A549 treated with CORT108297 at 1 μM for 4 hours (cell line): ENCODE measurements around the gene ULBP2. TPM values are rescaled to one million over a fixed set of nuclear protein-coding genes. Genes with fewer than 3 reads are reported as not detected.

Experiments
- total RNA-seq: library from RNA; stranded (reverse); fragments of 200-300 nt; extraction: Qiagen RNA extraction; gene quantifications from 5 replicates; pipeline ENCODE4 v1.2.3, GENCODE V29; 2022

Gene ULBP2, protein sequence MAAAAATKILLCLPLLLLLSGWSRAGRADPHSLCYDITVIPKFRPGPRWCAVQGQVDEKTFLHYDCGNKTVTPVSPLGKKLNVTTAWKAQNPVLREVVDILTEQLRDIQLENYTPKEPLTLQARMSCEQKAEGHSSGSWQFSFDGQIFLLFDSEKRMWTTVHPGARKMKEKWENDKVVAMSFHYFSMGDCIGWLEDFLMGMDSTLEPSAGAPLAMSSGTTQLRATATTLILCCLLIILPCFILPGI
- total RNA-seq: 3.2 to 4.1 TPM (median 3.9 TPM) in 5 replicates

DNA sequence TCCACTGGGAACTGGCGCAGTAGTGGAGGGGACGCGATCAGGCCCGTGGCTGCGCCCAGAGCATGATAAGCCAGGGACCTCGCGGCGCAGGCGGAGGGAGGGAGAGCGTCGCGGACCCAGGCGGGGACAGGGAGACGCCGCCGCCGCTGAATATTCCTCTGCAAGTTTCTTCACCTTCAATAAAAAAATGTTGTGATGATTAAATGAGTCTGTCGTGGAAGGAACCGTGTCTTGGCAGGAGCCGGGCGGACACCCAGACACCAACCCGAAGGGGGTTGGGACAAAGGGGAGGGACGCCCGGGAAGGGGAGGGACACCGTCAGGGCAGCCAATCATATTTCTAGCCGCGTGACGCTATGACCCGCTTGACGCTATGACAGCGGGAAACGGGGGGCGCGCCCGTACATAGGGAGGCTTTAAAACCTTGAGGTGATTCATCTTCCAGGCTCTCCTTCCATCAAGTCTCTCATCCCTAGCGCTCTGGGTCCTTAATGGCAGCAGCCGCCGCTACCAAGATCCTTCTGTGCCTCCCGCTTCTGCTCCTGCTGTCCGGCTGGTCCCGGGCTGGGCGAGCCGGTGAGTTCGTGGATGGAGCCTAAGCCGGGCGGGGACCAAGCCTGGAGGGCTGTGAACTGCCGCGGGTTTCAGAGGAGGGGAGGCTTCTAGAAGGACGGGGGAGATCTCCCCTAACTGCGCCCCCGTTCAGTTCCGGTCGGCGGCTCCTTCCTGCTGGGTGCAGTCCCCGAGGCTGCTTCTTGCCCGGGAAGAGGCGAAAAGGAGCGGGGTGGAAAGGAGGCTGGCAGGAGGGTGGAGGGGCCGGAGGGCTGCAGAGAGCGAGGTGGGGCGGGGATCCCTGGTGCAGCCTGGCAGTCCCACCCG lies at the start of gene ULBP2:
ULBP2 (plus strand) TSS at position 432 of the 878 bp plus-strand sequence; CDS start at position 491, 59 bp downstream.

DNA sequence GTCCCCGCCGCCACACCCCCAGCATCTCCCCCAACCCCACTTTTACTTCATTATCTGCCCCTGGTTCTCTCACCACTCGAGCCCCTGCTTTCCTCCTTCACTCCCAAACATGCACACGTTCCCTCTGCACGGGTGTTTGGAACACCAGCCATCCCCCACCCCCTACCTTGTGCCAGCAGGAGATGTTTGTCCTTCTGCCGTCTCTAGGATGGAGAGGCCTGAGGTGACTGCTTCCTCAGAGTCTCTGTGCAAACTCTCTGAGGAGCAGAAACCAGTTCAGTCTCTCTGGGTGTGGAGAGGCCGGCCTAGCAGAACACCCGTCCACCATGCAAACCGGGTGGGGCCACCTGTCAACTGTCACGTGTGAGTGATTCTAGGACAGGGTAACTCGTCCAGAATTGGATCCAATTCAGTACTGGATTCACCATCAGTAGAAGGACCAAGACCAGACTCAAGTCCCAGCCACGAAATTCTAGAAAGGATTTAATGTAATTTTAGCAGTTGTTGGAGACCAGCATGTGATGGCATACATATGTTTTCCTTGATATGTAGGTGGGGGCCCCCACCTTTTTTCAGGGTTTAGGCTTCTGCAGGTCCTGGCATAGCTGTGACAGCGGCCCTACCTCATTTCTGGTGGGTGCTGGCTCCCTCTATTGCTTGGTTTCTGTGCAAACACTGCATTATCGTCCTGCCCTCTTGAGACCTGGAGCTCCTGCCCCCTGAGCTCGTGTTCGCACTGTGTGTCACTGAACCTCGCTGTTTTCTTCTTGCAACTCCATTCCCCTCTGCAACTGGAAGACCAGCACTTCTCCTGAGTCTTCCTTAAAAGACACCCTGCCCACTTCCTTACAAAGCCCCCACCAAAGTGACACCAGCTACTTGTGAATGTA lies 43.7 kb upstream of the ULBP2 start, which contains the start of gene RAET1E:
RAET1E (minus strand) TSS at position 259 of the 890 bp plus-strand sequence. CDS start 7,212 bp downstream, outside the sequence.

DNA sequence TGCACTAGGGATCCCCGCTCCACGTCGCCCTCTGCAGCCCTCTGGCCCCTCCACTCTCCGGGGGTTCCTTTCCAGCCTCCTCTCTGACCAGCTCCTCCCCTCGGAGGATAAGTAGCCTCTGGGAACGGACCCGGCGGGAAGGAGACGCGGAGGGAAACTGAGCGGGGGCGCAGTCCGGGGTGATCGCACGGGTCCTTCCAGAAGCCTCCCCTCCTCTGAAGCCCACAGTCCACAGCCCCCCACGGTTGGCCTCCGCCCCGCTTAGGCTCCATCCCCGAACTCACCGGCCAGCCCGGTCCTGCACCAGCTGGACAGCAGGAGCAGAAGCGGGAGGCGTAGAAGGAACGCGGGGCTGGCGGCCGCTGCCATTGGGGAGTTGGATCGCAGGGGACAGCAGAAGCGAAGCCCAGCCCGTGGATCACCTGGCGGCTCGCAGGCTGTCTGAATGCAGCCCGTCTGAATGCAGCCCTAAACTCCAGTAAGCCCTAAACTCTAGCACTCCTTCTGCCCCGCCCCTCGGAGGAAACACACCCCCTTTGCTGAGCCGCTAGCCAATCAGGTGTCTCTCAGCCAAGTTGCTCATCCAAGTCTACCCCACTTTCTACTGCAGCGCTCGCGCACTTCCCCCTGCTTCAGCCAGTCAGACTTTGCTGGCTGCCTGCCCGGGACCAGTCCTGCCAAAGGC lies 19.0 kb upstream of the ULBP2 start, which contains the start of gene RAET1G:
RAET1G (minus strand) TSS at position 480 of the 685 bp plus-strand sequence; CDS start at position 369, 111 bp downstream.

DNA sequence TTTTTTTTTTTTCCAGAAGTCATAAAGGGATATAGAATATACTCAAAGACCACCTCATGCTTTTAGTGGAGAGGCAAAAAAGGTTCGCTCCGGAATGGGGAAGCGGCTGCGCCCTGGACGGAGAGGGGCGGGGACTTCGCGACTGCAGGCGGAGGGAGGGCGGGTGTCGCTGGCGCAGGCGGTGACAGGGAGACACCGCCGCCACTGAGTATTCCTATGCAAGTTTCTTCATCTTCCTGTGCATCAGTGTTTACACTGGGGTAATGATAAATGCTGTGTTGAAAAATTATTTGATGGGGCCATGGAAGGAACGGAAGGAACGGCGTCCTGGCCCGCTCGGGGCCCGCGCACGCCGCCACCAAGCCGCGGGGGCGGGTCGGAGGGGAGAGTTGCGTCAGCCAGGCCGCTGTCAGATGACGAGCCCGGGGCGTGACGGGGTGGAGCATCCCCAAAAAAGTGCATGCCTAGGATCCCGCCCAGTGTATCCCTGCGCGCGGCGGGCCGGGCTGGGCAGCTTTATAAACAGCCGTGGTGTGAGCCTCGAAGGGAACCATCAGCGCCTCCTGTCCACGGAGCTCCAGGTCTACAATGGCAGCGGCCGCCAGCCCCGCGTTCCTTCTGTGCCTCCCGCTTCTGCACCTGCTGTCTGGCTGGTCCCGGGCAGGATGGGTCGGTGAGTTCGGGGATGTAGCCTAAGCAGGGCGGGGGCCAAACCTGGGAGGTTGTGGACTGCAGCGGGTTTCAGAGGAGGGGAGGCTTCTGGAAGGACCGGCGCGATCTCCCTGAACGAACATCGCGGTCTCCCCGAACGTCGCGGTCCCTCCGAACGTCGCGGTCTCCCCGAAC lies 21.9 kb downstream of the ULBP2 start, which contains the start of gene ULBP1:
ULBP1 (plus strand) TSS at position 482 of the 846 bp plus-strand sequence; CDS start at position 589, 107 bp downstream.

Other genes with a start within 250 kb of the ULBP2 start
- 5.2 to 8.1 TPM (median 7.4 TPM) in 5 replicates for gene LATS1, start 223.9 kb upstream of the ULBP2 start, total RNA-seq
- gene NUP43, start 195.5 kb upstream of the ULBP2 start, total RNA-seq: 13.1 to 16.4 TPM (median 14.9 TPM) in 5 replicates
- gene PCMT1, start 192.3 kb upstream of the ULBP2 start, total RNA-seq: 85.0 to 99.9 TPM (median 88.8 TPM) in 5 replicates
- 31.8 to 44.2 TPM (median 37.9 TPM) in 5 replicates for gene LRP11, start 77.7 kb upstream of the ULBP2 start, total RNA-seq
- 2.2 to 3.7 TPM (median 2.6 TPM) in 5 replicates for gene RAET1E, start 43.9 kb upstream of the ULBP2 start, total RNA-seq
- gene RAET1G, start 18.9 kb upstream of the ULBP2 start, total RNA-seq: 7.3 to 11.9 TPM (median 10.3 TPM) in 5 replicates
- gene ULBP1, start 21.9 kb downstream of the ULBP2 start, total RNA-seq: 0.74 to 1.1 TPM (median 1.0 TPM) in 5 replicates
- gene RAET1L, start 83.5 kb downstream of the ULBP2 start, total RNA-seq: 0.30 to 0.40 TPM (median 0.33 TPM) in 5 replicates
- gene ULBP3, start 127.1 kb downstream of the ULBP2 start, total RNA-seq: 3.3 to 4.3 TPM (median 3.9 TPM) in 5 replicates
- gene PPP1R14C, start 201.0 kb downstream of the ULBP2 start, total RNA-seq: 0.71 to 1.2 TPM (median 1.1 TPM) in 5 replicates